CD4-positive, alpha-beta T cell treated with Interleukin-4 for 4 hours (primary cell): ENCODE measurements around the gene SPATA45.

ENCODE experiments used
- DNase-seq: peaks from one replicate; pipeline ENCODE4 v3.0.0-alpha.2; 2020

SPATA45 gene

DNA sequence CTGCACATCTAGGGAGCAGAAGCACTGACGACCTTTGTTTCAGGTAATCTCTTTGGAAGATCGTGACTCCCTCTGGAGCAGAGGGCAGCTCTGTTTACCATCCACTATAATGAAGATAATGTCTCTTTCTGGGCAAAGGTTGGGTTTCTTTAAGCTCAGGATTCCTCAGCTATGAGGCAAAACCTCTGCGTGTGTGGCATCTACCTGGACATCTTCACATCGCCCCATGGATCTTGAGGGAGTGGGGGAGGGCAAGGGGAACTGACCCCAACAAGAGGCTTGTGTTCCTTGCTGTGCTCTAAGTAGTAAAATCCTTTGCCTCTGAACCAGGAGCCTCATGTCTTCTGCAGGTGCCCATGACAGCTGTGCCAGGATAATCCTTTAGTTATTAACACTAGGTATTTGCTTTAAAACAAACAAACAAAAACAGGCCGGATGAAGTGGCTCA, 19.6 kb downstream of the SPATA45 start:
- DNase-seq: no peak

DNA sequence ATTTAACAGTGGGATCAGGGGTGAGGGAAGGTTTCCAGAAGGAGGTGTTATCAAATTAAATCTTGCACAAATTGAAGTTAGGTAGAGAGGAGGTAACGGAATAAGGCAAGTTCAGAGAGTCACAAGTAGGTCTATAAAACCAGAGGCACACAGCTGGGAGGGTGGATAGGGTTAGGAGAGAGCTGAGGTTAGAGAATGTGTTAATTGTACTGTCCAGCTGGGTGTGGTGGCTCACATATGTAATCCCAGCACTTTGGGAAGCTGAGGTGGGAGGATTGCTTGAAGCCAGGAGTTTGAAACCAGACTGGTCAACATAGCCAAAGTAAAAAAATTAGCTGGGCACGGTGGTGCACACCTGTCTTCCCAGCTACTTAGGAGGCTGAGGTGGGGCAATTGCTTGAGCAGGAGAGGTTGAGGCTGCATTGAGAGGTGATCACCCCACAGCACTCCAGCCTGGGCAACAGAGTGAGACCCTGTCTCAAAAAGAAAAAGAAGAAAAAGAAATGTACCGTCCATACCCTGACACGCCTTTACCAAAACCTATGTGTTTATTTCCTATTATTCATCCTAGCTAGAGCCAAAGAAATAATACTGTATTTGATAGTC, 20.2 kb downstream of the SPATA45 start:
- DNase-seq: no peak

DNA sequence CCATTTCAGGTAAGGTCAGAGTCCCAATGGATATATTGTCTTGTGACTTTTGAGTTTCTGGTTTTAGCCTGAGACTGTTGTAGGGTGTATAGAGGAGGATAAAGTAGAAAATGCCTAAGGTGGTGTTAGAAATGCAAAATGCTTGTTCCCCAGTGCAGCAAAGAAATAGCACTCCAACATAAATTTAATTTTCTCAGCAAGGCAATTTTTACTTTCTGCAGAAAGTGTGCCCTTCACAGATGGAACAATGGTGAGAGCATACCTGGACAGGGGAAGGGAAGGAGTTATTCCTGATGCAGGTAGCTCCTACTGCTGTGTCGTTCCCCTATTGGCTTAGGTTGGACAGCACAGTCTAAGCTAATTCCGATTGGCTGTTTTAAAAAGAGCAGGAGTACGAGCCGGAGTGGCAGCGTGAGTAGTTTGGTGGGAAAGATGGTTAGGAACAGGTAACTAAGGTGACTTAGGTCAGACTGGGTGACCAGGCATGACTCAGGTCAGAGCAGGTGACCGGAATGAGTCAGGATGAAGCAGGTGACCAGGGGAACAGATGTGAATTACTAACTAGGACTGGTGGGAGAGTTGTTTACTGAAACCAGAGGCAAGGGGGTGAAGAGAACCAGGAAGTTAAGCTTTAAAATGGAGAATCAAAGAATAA, 21.5 kb downstream of the SPATA45 start:
- DNase-seq: no peak

DNA sequence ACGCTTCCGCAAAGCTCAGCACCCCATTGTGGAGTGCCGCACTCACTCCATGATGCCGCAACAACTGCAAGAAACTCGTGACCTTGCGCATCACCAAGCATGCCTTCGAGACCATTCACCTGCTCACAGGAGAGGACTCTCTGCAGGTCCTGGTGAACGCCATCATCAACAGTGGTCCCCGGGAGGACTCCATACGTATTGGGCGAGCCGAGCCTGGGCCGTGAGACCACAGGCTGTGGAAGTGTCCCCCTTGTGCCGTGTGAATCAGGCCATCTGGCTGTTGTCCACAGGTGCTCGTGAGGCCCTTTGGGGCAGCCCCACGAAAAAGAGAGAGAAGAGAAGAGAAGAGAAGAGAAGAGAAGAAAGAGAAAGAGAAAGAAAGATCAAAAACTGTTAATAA, 23.2 kb downstream of the SPATA45 start:
- DNase-seq: no peak

DNA sequence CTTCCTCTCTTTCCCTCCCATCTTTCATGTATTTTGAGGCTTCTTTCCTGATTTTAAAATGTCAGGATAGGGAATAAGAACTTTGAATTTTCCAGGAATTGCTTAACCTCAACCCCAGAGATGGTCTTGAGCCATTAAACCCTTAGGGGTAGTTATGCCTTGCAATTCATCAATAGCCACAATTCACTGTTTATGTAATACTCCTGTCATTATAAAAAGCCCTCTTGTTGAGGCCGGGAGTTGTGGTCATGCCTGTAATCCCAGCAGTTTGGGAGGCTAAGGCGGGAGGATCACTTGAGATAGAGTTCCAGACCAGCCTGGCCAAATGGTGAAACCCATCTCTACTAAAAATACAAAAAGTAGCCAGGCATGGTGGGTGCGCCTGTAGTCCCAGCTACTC, 24.5 kb downstream of the SPATA45 start:
- no peak for DNase-seq

DNA sequence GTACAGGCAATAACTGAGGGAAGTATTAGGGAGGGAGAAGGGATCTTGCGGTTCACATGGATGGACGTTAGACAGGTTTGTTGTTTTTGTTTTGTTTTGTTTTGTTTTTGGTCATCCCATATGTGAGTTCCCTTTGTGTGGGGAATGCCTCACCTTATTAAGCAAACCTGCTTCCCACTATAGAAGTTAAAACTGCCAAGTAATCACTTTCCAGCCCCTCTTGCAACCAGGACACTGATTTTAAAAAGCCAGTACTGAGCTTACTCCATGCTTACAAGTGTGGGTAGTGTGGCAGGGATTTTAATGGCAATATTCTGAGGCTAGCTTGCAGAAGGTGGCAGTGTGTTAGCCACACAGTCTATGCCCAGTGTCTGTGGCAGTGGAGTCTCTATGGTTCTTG, 26.5 kb downstream of the SPATA45 start:
- no peak for DNase-seq

DNA sequence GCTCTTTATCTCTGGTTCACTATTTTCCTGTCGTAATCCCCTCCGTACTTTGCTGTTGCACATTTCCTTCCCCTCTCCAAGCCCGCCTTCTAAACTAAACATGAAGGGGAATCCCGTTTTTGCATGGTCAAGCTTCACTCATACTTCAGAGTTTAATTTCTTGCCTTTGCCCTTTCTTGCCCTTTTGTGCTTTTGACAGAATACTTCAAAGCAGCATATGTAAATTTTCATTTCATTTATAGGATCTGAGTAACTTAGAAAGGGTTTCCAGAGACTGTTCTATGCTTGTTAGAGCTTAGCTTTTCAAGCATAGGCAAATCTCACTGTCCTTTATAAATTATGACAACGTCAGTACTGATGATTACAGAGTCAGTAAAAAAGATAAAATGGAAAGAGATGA, 27.7 kb downstream of the SPATA45 start:
- DNase-seq: no peak

DNA sequence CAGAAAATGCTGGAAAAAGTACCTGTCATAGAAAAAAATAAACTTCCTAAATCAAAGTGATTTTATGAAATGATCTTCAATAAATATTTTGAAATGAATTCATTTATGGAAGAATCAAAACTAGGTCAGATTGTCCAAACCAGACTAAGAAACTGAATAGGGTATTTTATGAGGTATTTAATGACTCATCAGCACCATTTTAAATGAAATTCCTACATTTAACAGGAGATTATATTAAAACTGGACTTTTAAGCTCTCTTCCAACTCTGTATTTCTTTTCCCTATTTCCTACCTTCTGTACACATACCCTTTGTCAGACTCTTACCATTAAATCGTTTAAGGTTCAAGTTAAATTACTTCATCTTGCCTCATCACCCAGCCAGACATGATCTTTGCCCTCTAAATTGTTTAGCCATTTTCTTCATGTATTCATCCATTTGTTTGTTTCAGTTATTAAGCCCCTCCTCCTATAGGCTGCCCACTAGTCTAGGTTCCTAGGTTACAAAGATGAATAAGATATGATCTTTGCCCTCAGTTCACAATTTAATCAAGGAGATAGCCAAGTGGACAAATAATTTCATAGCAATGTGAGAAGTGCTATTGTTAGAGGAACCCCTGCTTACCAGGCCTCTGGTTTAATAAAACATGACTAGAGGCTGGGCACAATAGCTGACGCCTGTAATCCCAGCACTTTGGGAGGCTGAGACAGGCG, 30.7 kb downstream of the SPATA45 start:
- no peak for DNase-seq

DNA sequence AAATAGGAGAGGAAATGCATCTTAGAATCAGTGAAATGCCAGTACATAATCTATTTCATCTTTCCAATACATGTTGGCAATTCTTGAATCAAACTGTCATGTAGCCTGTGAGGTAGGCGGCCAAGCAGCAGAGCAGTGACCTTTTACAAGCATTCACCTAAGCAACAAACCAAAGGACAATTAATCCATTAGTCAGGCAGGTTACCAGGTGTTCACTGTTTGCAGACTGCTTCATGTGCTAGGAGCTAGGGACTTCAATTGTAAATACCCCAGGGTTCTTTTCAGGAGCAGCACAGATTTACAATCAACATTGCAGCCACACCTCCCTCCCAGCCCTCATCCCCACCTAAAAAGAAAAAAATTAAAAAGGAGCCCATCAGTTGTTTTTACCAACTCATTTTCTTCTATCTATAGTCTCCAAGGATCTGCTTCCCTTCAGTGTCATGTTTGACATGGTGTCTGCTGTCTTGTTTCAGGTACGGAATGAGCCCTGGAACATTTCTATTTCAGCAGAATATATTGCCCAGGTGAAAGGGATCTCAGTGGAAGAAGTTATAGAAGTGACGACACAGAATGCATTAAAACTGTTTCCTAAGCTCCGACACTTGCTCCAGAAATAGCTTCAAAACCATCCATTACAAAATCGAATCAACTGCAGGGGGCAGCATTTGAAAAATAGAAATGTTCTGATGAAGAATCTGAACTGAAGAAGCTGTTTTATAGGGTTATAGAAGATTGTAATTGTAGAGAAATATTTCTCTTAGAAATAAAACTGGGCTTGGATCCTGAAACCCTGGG, 32.7 kb downstream of the SPATA45 start:
- DNase-seq: peak; percentile 8

DNA sequence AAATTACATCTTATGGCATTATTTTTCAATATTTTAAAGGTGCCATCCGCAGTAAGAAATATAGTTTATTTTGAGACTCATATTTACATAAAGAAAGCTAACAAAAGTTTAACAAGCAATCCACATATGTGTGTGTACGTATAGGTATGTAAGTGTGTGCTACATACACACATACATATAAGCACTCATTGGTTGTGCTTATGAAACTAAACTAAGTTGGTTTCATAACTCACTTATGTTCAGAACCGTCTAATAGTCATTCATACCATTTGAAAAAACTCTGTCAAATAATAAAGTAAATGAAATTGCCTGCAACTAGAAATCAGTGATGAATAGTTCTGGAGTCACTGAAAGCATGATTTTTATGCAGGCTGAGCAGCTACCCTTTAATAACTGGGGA, 41.7 kb downstream of the SPATA45 start:
- no peak for DNase-seq

DNA sequence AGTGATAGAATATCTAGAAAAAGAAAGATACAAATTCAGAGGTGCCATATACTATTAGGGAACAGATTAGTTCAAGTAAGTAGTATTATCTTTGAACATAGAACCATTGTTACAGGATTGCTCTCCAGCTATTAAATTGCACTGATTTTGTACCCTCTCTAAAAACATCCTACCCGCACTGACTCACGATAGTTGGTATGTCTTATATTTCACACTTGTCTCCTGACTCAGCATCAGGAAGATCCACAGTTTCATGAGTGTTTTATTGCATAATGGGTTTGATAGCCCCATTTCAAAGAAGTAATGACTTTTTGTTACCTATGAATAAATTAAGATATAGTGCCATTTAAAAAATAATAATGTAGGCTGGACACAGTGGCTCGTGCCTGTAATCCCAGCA, 49.8 kb downstream of the SPATA45 start:
- DNase-seq: no peak

DNA sequence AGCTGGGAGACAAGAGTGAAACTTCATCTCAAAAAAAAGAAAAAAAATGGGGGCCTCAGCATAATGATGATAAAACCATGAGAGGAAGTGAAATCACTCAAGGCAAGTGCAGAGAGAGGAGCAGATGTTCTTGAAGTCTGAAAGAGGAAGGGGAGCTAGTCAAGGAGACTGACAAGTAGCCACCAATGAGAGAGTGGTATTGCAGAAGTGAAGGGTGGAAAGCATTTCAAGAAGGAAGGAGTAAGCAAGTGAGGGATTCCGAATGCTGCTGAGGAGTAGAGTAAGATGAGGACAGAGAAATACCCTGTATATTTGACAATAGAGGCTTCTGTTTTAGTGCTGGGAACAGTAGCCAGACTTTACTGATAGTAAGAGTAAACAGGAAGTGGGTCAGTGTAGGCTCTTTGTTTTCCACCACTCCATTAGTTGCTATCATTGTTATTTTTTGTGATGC, 52.9 kb downstream of the SPATA45 start:
- DNase-seq: peak; percentile 41

DNA sequence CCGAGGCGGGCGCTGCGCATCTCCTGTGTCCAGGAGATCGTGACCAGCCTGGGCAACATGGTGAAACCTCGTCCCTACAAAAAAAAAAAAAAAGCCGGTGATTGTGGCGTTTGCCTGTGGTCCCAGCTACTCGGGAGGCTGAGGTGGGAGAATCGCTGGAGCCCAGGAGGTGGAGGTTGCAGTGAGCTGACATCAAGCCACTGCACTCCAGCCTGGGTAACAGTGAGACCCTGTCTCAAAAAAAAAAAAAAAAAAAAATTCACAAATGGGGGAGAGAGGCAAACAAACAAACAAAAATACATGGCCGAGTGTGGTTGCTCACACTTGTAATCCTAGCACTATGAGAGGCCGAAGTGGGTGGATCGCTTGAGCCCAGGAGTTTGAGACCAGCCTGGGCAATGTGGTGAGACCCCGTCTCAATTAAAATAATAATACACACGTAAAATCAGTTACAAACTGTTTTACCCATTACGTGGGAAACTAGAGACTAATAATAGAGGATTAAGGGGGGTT, 55.0 kb downstream of the SPATA45 start:
- no peak for DNase-seq

DNA sequence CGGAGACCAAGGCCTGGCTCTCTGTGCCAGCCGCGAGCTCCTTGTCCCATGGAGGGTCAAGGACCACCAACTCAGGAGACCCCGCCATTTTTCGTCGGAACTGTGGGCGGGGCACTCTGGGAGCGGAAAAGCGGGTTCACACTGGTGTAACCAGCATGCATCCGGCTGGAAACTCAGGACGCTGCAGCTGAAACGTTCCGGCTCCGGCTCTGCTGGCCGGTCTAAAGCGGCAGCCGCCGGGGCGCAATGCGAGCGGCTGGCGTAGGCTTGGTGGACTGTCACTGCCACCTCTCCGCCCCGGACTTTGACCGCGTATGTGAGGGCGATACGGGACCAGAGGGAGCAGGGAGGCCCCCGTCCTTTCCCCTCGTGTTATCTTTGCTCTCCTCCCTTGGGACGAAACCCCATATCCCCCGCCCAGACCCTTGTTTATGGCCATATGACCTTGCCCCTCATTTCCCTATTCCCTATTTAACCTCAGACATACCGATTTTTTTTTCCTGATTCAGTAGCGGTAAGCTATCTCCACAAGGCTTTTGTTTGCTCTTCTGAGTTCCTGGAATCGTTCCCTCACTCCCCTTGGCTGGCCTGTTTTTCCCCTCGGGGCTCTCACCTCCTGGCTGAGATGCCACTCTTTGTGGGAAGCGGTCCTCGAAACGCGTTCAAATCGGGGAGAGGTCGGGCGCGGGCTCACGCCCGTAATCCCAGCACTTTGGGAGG, 55.6 kb downstream of the SPATA45 start, which contains the start of the genes NSL1 and TATDN3:
Gene NSL1 (minus strand): TSS at position 102 of the 720 bp plus-strand sequence. CDS start 14 bp downstream, at position 88.
Gene TATDN3 (plus strand): TSS at position 219 of the 720 bp plus-strand sequence. CDS start 28 bp downstream, at position 247.
- peak; percentile 94 for DNase-seq

DNA sequence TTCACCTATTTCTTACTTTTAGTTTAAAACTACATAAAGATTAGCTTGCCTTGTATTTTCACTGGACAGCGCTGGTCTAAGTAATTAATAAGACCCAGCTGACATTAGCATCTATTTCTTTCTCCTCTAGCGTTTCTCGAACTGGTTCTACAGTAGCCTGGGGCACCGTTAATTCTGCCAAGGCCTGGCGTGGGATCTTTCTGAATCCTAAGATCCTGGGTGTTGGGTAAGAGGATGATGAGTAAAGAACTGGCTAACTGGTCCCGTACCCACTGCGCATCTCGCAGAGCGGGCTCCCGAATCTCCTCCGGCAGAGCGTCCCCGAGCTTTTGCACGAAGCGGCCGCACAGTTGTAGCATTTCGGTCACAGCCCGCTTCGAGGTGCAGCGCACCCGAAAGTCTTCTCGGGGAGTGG, 56.2 kb downstream of the SPATA45 start:
- no peak for DNase-seq

DNA sequence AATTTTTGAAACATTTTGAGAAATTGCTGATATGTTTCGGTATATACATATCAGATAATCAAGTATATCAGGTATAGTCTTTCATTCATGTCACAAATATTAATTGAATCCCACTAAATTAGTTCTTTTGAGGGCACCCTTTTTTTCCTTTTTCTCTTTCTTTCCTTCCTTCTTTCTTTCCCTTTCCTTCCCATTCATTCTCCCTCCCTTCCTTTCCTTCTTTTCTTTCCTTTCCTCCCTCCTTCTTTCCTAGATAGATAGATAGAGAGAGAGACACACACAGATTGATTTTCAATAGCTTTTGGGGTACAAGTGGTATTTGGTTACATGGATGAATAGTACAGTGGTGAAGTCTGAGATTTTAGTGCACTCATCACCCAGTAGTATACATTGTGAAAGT, 61.6 kb downstream of the SPATA45 start:
- DNase-seq: no peak

DNA sequence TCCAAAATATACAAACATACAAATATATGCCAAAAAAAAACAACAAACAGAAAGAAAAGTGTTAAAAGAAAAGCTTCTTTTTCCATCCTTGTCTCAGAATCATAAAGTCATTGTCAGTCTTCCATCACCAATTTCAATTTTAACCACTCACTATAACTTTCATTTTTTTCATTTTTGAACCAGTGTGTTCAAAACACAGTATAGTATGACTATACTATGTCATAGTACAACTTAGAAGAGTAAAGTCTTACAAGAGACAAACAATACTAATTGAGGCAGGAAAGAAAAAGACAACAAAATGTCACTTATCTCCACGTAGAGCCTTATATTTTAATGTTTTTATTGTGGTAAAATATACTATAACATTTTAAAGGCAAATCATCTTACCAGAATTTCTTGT, 63.5 kb downstream of the SPATA45 start:
- DNase-seq: no peak

DNA sequence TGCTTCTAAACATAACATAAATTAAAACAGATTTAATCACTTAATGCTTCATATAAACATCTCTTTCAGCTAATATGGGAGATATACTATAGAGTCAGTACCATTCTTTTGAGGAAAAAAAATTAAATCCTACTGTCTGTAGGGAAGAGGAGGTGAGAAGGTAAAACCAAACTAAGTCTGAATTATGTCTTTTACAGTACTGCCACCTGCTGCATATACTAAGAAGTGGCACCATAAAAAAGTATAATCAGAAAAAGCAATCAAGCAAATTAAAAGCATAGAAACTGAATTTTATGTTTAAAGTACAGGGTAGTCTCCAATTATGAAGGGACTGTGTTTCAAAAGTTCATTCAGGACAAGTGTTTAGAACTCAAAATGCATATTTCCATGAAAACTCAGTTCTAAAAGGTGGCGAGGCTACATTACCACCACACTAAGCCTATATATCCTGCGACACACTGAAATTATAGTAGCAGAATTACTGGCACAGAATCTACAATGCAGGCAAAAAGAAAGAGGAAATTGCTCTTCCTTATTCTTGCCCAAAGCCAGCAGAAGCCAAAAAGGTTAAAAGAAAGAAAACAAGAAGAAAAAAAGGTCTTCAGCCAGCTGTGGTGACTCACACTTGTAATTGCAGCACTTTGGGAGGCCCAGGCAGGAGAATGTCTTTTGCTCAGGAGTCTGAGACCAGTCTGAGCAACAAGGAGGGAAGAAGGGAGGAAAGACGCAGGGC, 64.9 kb downstream of the SPATA45 start:
- peak; percentile 29 for DNase-seq

DNA sequence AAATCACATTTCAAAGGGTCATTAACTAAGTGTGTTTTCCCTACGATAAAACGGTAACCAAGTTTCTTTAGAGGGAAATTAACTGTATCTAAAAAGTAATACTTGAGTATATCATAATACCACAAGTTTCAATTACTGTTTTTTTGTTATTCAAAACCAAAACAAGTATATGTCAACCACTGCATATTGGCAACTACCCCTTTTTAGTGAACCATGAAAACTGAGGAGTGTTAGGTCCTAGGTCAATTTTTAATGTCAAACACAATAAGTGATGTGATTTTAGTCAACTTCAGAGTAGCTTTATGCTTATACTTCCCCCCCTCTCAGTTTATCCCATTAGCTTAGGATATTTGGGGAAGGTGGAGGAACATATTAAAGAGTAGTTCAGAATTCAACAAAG, 66.2 kb downstream of the SPATA45 start:
- no peak for DNase-seq

DNA sequence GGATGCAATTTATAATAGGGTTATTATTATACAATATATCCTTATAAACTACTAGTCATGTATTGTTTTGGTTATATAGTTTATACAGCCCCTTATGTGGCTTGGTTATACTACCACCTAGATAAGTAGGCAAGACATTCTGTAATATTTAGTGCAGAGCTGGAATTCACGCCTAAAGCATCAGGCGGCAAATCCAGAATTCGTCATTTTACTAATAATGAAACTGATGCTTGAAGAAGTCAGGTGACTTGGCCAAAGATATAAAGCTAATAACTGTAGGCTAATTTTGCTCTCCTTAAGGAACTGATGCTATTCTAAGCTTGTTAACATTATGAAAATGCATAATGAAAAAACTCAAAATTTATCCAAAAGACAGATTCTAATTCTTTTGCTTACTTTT, 66.7 kb downstream of the SPATA45 start:
- no peak for DNase-seq
